CD4-positive, alpha-beta T cell treated with Interleukin-15 for 4 hours (primary cell): ENCODE measurements around the gene CRKL.

Experiments used
- DNase-seq: peaks from one replicate; pipeline ENCODE4 v3.0.0-alpha.2; 2020; ENCODE audit warnings: low spot score

Gene CRKL

GRCh38 chr22:20952544-20953341 is 35.5 kb downstream of the CRKL start:
- DNase-seq, result no peak

GRCh38 chr22:20953342-20953608 is 36.1 kb downstream of the CRKL start:
- no peak for DNase-seq

DNA sequence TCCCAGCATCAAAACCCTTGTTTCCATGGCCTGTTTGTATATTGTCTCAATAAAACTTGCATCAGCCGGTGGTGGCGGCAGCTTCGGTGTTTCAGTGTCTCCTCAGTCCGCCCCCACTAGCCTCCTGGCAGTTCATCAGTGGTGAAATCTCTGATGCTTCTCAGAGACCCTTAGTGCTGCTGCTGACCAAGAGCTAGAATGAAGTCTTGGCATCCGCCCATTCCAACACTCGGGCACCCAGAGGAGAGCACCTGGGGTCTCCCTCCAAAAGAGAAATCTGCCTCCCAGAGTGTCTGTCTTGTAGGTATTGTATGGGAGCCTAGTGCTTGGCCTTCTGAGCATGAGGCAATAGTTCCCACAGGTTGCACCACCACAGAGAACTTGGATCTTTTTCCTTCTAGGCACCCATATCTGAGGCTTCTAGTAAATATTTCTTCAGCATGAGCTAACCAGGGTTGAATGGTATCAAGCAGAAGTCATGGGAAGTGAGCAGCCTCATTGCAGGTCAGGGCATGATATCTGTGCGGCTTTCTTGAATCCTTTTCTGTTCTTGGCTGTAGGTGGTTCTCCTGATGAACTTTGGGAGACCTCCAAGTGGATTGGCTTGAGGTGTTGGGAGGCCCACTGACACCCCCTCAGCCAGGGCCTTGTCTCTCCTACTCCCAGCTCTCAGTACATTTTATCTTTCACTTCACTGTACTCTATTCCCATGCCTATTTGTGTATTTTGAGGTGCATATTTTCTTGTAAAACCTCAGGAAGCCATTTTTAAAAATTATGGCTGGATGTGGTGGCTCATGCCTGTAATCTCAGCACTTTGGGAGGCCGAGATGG is 36.7 kb downstream of the CRKL start:
- DNase-seq, result no peak

- DNase-seq, result no peak
Observed at GRCh38 chr22:20955548-20955947, 38.3 kb downstream of the CRKL start.

GRCh38 chr22:20956258-20957101 is 39.3 kb downstream of the CRKL start:
- DNase-seq, result no peak

DNA sequence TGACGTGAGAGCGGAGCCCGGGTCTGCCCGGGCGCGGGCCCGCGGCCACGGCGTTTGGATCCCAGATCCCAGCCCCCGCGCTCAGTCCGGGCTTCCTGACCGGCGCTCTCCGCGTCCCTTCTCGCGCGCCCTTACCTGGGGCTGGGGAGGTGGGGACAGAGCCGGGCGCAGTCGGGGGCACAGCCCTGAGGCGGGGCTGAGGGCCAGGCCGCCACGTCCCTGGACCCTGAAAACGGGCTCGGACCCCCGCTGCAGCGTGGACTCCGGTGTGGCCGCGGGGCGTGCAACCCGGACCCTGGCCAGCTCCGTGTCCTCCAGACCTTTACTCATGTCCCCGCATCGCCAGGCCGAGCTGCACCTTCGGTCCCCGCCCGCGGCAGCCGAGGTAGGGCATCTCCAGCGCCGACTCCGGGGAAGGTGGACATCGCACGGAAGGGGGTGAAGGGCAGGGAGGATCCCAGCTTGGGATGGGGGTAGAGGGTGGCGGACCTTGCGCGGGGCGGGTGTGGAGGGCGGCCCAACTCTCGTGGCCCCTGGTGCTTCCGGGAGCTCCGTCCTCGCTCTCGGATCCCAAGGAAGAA is 40.0 kb downstream of the CRKL start:
- no peak for DNase-seq

DNA sequence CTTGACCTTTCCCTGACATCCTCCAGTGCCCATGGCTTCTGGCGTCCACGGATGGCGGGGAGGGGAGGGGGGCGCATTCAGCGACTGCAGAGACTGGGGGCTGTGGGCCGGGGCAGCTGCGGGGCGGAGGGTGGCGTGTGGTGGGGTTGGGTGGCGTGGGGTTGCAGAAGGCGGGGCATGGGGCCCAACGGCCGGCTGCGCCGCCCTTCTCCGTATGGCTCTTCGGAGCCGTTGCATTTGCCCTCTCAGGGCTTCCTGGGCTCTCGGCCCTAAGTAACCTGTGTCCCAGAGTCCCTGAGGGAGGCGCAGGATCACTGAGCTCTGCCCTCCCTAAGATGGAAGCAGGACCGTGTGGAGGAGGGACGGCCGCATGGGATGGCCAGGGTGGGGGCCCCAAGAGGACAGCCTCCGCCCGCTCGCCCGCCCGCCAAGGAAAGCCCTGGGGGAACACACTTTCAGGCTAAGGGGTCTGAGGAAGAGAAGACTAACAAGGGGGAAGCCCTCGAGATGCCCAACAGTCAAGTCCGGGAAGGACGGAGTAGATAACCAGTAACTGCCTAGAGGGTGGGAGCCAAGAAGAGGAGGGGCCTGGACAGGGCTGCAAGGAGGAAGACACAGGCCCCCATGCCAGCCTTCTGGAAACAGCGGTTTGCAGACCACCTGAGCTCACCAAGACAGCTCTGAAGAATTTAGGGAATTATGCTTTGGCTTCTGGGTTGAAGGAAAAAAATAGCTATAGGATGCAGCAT is 40.6 kb downstream of the CRKL start:
- no peak for DNase-seq

GRCh38 chr22:20959578-20960461 is 42.6 kb downstream of the CRKL start:
- no peak for DNase-seq

GRCh38 chr22:20960609-20961008 is 43.4 kb downstream of the CRKL start:
- no peak for DNase-seq

- no peak for DNase-seq
Observed at GRCh38 chr22:20962491-20962945, 45.3 kb downstream of the CRKL start.

DNA sequence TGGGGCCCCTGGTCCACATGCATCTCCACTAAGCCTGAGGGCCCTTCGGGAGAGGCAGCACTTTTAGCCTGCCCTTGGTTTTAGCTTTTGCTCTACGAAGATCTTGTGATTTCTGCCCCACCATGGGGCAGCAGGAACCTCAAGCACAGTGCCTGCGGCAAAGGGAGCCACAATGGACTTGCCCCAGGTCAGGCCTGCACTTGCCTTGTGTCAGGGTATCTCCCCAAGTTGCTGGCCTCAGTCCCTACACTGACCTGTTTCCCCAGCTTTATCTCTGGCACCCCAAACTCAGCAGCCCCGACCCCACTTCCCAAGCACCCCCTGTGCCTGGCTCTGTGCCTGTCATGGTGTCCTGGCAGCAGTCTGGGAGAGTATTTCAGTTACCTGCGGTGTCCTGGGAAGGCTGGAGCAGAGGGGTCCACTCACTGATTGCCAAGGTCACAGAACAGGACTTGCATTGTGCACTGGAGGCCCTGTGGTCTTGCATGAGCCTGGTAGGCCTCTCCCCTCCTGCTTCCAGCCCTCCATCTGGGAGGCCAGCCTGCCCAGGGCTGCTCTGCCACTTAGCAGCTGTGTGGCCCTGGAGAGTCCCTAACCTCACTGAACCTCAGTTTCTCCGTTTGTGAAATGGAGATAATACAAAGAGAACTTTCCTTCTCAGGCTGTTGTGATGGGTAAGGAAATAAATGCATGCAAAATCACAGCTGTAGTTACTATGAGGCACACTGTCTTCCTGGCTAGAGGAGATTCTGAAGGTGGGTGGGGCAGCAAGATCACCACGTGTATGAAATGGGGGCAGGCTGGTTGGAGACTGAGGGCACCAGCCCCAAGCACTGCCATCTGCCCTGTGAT is 46.2 kb downstream of the CRKL start:
- DNase-seq, result no peak

DNA sequence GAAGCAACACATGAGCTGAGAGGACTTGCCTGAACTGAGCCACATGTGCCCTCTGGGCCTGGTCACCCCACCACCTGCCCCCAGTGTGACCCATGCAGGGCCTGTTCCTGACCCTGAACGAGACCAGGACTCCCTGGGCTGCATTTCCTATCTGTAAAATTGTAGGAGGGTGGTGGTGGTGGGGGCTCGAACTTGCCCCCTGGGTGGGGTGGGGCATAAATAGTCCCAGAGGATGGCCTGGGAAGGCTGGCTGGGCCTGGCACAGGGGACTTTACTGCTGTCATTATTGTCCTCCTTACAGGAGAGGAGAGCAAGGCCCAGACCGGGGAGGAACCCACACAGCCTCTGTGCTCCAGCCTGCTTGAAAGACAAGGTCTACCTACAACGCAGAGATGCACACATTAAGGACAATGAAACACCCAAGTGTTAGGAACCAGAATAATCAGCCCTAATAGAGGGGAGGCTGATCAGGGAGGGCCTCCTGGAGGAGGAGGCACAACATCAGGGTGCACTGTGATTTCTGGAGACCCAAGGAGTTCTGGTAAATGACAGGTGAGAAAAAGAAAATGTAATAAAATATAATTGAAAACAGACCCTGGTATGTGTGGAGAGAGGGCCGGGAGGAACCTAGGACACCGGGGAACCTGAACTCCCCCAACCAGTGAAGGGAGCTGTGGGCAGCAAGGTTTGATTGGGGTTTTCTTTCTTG is 47.0 kb downstream of the CRKL start:
- DNase-seq, result no peak

DNA sequence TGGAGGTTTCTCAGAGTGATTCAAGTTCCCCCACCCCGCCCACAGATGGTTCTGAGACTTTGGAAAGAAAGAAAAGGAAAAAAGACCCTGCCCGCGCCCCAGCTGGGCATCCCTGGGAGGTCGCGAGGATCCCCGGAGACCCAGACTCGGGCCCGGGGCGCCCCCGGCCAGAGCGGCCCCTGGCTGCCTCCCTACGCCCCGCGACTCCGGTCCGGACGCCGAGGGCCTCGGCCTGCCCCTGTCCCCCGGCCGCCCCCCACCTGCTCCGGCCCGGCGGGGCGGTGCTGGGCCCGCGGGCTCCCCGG is 47.5 kb downstream of the CRKL start:
- DNase-seq, result no peak

GRCh38 chr22:20965104-20965887 is 48.1 kb downstream of the CRKL start:
- DNase-seq, result no peak

DNA sequence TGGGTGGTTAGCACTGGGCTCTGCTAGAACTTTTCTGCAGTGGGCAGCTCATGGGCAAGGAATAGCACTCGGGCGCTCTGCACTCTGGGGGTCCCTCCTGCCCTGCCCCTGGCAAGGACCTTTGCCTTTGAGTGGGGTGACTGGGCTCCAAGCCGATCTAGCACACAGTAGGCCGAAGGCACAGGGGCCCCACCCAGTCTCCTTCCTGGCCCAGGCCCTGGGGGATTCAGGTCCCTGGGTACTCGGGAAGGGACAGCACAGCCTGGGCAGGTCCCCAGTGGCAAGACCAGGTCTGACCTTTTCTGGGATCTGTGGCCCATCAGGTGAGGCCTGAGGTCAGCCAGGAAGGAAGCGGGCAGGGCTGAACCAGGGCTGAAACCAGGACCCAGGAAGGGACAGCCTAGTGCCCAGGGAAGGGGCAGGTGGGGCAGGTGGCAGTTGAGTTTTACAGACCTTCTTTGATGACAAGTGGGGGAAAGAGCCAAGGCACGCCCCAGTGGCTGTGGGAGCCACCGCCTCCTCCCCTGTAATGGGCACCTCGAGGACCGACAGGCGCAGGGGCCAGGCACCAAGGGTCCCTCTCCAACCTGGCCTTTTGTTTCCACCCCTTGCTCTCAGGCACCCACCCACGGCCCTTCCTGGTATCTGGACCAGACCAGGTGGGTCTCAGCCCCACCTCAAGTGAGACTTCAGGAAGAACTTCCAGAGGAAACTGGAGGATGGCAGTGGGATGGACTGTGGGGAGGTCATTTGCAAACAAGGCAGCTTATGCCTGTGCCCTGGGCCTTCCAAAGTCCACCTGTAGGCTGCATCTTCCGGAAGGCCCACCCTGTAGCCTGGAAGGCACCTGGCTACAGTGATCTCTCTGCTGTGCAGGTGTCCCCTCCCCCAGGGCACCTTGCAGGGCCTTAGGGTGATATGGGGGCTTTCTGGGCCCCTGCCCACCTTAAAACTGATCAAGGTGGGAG is 49.0 kb downstream of the CRKL start:
- no peak for DNase-seq

- DNase-seq, result no peak
Observed at GRCh38 chr22:20966883-20967696, 49.9 kb downstream of the CRKL start, which contains the start of gene AIFM3. TSS of gene AIFM3 (plus strand) at chr22:20967255. CDS start at chr22:20967945, 690 bp downstream.
